ENCODE data around the gene TMEM240. TPM values are rescaled to one million over a fixed set of nuclear protein-coding genes. Genes with fewer than 3 reads are reported as not detected.
"Not testable (repeated sequence)": the region's sequence is repeated elsewhere in the genome, so short reads cannot be mapped to it uniquely, and the experiment has no call there.

The TMEM240 gene
- total RNA-seq, 1 experiment from 2014 or later = 1.1 TPM

DNA sequence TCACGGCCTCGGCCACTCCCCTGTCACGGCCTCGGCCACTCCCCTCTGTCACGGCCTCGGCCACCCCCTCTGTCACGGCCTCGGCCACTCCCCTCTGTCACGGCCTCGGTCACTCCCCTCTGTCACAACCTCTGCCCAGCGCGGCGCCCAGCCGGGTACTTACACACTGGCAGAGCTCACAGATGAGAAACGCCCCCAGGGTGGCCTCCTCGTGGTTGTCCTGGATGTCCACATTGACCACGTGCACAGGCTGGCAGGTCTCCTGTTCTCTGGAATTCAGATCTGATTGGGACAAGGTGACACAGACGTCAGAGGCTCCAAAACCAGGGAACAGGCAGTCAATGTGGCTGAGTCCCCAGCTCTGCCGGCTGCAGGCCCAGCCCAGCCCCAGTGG lies 3.3 kb upstream of the TMEM240 start:
- no peak for DNase-seq (ENCODE audit: low spot score)
- in situ Hi-C loops (cut with HindIII; ENCODE audit: low sequenced_read_pairs) = no loop called here

DNA sequence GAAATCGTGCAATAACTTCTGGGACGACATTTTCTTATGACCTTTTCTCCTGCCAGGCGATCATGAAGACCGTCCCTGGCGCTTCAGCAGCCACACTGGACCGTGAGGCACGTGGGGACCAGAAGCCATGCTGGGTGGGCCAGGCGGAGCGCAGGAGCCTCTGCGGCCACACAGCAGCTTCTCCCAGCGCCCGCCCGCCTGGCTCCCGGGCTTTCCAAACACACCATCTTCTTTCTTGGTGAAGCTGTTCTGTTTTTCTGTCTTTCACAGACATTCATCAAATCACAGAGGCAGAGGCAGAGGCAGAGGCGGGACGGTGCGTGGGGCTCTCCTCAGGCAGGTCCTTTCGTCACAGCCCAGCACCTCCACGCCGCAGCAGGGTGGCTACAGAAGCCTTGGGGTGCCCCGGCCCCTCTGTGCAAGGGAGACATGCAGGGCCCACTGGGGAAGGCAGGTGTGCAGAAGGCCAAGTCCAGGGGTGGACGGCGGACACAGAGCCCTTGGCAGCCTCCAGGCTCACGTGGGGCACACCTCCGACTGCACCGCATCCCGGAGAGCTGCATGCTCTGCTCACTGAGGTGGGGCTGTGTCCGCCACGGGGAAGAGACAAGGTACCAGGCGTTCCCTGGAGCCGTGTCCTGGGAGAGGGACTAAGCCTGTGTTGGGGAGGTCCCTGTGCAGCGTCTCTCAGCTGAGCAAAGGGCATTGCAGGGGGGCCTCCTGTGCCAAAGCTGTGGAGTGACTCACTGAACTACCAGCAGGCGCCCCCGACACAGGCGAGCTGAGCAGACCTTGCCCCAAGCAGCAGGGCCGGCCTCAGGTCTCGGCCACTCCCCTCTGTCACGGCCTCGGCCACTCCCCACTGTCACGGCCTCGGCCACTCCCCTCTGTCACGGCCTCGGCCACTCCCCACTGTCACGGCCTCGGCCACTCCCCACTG lies 2.6 kb upstream of the TMEM240 start:
- no peak for DNase-seq (ENCODE audit: low spot score)
- in situ Hi-C loops (cut with HindIII; ENCODE audit: low sequenced_read_pairs) = no loop called here

DNA sequence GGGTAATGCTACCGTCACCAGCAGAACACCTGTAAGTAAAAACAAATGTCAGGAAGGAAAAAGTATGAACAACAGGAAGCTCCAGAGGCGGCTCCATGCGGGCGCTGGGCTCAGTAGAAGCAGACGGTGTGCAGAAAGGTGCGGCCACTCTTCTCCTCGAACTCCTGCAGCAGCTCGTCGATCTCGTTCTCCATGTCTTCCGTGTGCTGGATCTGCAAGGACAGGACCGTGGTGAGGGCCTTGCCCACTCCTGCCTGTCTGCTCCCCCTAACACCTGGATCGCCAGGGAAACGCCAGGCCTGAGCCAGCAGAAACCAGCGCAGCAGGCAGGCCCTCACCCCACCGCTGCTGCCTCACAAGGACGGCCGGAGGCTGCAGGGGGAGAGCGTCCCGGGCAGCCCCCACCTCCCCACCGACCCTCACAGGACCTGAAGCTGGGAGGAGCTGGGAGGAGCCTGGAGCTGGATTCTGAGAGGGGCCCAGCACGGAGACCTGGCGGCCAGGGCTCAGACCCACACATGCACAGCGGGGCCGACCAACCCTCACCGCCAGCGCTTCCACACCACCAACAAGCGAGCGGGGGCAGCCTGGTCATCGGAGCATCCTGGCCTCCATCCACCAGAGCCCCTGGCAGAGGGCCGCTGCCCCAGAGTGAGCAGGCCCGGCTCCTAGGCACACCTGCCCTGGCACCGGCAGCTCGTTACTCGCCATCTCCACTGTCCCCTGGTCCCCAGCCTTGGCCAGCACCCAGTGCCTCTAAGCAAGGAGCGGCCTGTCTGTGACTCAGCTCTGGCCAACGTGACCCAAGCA lies 1.7 kb upstream of the TMEM240 start:
- in situ Hi-C loops (cut with HindIII; ENCODE audit: low sequenced_read_pairs) = no loop called here
- no peak for DNase-seq (ENCODE audit: low spot score)

DNA sequence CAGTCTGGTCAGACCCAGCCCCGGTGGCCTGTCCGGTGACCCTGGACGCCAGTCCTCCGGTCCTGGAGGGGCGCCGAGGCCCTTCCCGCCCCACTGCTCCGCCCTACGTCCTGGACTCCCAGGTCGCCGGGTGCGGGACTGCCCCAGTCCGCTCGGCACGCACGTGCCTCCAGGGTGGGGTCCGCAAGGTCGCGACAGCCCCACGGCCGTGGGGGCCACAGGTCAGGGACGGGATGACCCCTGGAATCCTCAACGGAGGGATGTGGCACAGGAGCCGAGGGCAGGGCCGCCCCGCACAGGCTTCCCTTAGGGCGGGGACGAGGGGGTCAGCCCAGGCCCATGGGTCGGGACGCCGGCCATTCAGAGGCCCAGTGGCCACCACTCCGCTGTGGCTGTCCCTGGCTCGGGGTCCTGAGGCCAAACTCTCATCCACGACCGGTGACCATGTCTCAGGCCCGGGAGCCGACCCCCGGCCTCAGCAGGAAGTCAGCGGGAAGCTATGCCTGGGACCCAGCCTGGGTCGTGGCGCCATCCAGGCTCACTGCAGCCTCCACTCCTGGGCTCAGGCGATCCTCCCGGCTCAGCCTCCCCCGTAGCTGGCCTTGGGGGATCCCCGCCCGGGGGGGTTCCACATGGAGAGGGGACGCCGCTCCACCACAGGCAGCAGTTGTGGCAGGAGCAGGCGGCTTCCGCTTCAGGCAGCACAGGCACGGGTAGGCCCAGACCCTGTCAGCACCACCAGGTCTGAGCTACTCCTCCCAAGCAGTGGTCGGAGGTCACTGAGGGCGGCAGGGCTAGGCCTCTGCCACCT lies 599 bp upstream of the TMEM240 start:
- DNase-seq (ENCODE audit: low spot score) = no peak
- in situ Hi-C loops (cut with HindIII; ENCODE audit: low sequenced_read_pairs) = no loop called here

DNA sequence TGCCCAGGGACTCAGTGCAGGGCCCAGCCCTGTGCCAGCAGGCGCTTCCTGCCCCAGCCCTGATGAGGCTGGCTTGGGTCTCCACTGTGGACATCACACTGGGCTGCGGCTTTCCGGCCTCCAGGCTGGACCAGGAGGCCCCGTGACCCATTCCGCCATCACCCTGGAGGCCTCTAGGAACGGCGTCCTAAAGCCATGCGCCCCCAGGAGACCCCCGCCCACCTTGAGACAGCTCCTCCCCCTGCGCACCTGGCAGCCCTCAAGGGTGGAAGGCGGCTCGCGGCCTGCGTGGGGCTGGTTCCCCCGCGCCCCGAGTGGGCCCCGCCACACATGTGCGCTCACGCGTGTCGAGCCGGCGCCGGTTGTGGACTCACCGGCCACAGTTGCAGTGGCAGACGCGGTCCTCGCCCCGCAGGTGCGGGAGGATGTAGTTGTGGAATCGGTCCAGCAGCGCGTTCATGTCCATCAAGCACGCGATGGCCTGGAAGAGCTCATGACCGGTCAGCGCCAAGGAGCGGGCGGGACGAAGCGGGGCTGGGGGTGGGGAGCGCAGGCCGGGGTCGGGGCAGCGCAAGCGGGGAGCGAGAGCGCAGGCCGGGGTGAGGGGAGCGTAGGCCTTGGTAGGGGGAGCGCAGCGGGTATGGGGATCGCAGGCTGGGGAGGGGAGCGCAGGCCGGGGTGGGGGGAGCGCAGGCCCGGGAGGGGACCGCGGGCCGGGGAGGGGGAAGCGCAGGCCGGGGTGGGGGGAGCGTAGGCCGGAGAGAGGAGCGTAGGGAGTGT lies 924 bp downstream of the TMEM240 start:
- peak; percentile 60 for DNase-seq (ENCODE audit: low spot score)
- in situ Hi-C loops (cut with HindIII; ENCODE audit: low sequenced_read_pairs) = no loop called here

DNA sequence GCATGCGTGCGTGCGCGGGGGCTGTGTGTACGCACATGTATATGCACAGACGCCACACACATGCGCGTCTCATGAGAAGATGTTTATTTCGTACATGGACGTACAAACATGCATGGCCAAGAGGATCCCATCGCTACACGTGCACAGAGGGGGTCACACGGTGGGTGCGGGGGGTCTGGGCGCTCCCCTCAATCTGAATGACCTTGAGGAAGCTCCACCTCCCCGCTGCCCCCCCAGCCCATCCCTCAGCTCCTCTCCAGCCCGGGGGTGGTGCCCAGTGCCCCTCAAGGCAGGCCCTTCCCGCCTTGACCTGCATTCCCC lies 1.5 kb downstream of the TMEM240 start:
- no peak for DNase-seq (ENCODE audit: low spot score)
- in situ Hi-C loops (cut with HindIII; ENCODE audit: low sequenced_read_pairs) = no loop called here

DNA sequence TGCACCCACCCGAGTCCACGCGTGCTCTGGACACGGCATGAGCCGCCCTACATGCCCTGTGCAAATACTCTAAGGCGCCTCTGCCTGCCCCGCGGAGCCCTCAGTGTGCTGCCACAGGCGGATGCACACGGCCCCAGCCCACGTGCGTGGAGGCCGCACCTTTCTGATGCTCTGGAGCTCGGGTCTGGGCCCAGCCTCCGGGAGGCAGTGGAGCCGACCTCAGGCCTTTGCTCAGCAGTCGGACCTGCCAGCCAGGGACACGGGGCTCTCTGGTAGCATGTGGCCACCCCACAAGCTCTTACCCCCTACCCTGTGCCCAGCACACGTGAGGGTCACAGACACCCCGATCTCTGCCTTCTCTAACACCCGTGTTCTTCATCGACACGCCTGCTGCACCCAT lies 2.1 kb downstream of the TMEM240 start:
- in situ Hi-C loops (cut with HindIII; ENCODE audit: low sequenced_read_pairs) = no loop called here
- no peak for DNase-seq (ENCODE audit: low spot score)

DNA sequence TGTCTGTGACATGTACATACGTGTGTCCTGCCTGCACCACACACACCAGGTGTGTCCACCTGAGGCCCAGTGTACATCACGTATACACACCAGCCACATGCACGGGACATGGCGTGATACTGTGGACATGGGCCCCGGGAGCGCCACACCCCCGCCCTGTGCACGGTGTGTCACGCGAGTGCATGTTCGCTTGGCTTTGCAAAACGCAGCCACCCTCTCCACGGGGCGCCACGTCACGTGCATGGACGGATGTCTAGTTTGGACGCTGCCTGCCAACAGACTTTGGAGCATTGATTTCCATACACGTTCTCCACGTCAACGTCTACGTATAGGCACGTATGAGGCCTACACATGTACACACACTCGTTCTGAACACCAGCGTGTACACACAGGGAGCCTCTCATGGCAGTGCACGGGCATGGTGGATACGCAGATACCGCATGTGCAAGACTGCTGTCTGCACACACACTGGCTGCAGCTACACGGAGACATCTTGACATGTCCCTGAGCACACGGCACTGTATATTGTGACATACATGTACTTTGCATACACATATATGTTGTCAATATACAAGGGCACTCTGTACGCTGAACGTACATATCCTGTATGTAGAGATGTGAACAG lies 2.7 kb downstream of the TMEM240 start:
- DNase-seq (ENCODE audit: low spot score) = no peak
- in situ Hi-C loops (cut with HindIII; ENCODE audit: low sequenced_read_pairs) = no loop called here

DNA sequence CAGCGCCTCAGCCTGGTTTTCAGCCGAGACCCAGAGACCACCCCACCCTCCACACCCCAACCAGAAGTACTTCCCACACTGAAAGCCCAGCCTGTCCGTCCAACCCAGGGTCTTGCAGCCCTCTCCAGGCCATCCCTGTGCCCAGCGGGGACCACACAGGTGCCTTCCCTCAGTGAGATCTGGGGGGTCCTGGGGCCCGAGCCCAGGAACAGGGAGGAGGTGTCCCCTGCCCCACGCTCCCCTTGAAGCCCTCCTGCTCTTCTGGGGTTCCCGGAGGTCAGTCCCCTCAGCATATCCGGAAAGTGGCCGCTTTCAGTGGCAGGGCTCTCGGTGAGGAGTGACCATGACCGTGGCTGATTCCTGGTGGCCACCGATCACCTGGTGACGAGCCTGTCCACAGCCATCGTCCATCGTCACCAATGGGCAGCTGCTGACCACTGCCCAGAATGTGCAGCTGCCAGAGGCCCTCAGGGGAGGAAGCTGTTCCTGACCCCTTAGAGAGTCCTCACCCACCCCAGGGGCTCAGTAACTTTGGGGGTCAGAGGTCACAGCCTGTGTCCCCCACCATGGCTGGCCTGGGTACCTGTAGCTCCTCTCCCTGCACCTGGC lies 3.4 kb downstream of the TMEM240 start:
- DNase-seq (ENCODE audit: low spot score) = no peak
- in situ Hi-C loops (cut with HindIII; ENCODE audit: low sequenced_read_pairs) = no loop called here

DNA sequence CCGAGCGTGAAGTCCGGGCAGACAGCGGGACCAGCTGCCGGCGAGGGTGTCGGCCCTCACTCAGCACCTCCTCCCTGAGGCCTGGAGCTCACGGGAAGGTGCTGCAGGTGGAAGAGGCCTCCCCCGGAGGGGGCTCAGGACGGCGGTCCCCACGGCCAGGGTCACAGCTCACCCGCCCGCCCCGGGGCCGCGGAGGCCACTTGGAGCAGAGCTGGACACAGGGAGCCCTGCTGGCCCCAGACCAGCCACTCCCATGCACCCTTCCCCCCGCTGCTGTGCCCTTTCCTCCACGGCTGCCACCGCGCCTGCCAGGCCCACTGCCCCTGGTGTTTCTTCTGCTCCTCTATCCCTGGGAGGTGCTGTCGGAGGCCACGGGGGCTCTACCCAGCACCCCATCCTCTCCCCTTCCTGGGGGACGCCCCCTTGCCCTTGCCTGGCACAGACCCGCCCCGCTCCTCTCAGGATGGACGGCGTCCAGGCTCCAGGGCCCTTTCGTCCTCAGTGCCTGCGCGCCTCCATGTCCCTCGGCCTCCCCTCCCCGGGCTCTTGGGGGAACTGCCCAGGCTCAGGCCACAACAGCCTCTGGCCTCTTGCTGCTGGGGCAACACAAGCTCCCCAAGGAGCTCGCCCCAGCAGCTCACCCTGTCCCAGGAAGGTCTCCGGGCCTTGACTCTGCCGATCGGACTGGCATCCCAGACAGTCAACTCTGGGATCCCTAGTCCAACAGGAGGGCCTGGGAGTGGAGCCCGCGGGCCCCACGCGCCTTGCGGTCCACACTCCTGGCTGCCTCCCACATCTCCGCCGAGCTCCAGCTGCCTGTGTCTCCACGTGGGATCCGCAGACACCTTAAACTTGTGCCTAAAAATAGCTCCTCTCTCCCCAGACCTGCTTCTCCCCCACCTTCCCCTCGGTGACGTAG lies 4.1 kb downstream of the TMEM240 start:
- in situ Hi-C loops (cut with HindIII; ENCODE audit: low sequenced_read_pairs) = no loop called here
- DNase-seq (ENCODE audit: low spot score) = no peak

DNA sequence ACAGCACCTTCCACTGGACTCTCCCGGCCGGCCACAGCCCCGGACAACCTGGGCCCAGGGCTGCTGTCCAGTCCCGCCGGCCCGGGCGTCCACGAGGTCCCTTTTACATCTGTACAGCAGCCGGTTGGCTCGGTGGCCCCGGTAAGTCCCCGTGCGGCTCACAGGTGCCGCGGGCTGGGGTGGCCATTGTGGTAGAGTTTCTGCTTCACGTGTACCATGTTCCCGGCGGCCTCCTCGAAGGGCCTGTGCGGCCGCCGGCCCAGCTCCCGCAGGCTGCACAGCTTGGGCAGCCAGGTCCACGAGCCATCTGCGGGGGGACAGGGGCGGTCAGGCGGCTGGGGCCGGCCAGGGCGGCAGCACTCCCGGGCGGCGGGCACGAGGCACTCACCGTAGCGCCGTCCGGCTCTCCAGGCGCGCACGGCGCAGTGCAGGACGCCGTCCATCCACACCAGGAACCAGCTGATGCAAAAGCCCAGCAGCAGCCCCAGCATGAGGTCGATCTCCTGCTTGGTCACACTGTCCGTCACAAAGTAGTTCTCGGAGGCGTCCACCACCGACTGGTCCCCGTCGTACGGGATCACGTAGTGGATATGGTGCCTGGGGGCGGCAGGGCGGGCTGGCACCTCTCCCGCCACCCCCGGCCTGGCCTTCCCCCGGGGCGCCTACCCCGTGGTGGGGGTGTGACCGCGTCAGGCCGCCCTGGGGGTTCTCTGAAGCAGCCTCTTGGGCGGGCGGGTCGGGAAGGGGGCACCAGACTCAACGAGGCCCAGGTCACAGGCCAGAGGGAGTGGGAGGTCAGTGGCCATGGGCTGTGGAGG lies 5.0 kb downstream of the TMEM240 start:
- DNase-seq (ENCODE audit: low spot score) = no peak
- in situ Hi-C loops (cut with HindIII; ENCODE audit: low sequenced_read_pairs) = no loop called here

DNA sequence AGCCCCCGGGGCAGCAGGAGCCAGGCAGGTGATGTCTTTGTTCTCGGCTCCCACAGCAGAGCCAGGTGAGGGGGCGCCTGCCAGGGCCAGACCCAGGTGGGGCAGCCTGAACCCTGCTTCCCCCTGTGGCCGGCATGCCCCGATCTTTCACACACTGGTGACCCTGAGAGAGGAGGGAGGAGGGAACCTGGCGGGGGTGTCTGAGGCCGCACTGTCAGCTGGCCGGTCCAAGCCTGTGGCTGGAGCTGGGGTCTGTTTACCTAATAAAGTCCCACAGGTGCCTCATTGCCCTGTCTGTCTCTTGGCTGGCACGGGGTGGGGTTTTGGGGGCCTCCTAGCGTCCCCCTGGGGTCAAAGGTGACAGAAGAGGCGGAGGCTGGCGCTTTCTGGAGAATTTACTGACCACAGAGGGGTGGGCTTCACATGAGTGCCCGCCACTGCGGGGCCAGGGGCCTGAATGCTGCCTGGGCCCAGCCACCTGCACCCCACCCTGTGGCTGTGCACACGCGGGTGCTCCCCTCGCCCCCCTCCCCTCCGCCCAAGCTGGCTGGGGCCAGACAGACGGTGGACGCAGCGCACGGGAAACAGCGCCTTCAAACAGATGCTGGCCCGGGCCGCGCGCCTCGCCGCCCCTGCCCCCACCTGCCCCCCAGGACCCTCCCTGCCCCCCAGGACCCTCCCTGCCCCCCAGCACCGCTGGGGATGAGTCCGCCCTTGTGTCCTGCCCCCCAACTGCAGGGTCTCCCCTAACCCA lies 5.8 kb downstream of the TMEM240 start:
- no peak for DNase-seq (ENCODE audit: low spot score)
- in situ Hi-C loops (cut with HindIII; ENCODE audit: low sequenced_read_pairs) = no loop called here

DNA sequence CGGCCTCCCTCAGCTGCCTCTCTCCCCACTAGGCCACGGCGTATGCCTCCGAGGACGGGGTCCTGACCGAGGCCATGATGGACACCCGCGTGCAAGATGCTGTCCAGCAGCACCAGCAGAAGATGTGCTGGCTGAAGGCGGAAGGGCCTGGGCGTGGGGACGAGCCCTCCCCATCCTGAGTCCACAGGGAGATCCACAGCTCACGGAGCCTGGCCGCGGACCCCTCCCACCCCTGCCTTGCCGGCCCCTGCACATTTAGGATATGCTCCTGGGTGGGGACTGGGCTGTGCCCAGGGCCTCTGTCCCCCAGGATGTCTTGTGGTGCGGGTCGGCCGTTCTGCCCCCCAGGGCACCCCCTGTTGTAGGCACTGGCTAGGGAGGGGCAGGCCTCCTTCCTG lies 6.5 kb downstream of the TMEM240 start:
- DNase-seq (ENCODE audit: low spot score); in situ Hi-C loops (cut with HindIII; ENCODE audit: low sequenced_read_pairs): not testable (repeated sequence)

DNA sequence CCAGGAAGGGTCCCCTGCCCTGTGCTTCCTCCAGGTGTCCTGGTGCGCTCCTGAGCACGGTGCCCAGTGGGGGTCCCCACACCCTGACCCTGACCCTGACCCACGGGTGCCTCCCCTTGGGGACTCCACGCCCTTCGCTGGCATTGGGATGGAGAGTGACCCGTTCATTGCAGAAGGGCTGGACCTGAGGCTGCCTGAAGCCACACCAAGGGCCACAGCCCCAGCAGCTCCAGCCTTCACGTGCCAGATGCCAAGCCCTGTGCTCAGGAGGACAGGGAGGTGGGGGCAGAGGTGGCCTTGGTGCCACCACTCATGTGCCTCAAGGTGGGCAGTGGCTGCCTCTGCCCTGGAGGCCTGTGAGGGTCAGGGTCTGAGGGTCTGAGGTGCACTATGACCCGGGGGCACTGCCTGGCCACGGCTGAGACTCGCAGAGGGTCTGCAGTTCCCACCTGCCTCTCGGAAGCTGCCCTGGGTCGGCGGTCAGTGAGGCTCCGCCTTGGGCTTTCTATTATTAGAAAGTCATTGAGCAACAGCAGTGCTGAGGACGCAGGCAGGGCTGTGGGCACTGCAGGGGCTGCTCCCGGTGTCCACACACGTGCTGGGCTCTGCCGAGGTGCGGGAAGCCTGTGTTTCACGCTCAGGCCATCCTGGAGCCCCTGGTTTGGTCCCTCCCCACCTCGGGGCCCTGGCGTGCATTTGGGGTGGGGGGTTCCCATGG lies 7.1 kb downstream of the TMEM240 start:
- DNase-seq (ENCODE audit: low spot score); in situ Hi-C loops (cut with HindIII; ENCODE audit: low sequenced_read_pairs): not testable (repeated sequence)

DNA sequence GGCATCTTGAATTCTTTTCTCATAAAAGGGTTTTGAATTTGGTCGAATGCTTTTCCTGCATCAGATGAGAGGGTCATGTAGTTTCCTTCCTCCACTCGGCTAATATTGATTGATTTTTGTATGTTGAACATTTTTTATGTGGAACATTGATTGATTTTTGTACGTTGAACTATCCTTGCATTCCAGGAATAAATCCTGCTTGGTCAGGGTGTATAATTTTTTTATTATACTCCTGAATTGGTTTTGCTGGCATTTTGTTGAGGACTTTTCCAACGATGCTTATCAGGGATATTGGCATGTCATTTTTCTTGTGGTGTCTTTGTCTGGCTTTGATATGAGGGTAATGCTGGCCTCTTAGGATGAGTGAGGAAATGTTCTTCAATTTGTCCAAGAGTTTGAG lies 8.5 kb downstream of the TMEM240 start:
- in situ Hi-C loops (cut with HindIII; ENCODE audit: low sequenced_read_pairs) = no loop called here
- no peak for DNase-seq (ENCODE audit: low spot score)
